ENCODE data around the gene ODC1. TPM values are rescaled to one million over a fixed set of nuclear protein-coding genes. Genes with fewer than 3 reads are reported as not detected.

ODC1 gene
- total and polyA plus RNA-seq, 2 donors (not counting 3 experiments of a cell fraction or from before 2014, with no cell fraction given), result 109 to 132 TPM

DNA sequence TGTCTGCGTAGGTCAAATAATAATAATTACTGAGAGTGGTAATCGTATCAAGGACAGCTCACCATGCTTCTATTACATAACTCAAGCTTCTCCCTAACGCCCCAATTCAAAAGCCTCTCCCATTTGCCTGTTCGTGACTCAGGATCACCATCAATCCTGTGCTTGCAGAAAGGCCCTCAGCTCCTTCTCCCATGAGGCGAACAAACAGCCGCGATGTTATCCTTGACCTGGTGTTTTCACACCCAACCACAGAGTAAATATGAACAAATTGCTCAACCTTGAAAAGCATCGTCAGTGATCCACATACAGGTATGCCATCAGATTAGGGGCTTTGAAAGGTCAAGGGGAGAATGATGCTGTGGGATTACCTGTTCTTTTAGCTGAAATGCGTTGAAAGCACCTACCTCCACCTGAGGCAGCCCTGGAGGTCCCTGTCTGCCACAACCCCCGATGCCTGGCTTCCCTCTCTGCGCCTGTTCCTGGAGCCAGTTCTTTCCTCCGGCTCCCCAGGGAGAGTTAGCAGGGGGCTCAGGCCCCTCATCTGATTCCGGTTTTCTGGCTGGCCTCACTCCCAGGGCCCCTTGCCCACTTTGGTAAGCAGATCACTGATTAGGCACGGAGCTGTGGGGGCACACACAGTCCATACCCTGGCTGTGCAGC, 39.1 kb upstream of the ODC1 start:
- H3K9me1 ChIP-seq (replicated peaks; ENCODE audit: control insufficient read depth, extremely low read depth, insufficient read depth, low read length), result no peaks in the 10 kb centered on the region
- DNase-seq (ENCODE audit: low read depth, low spot score) (no peak), FAIRE-seq (no peak)
- no peak overlapping the region for H3K4me2 ChIP-seq (ENCODE audit: insufficient read depth, low read length)
- H3K27ac ChIP-seq (ENCODE audit: insufficient read depth, low read depth, low read length), result no peak overlapping the region
- H4K20me1 ChIP-seq (replicated peaks; ENCODE audit: control insufficient read depth, extremely low read depth, insufficient read depth, low read length), result no peaks in the 10 kb centered on the region
- ChIA-PET POLR2A (no interaction called here), CTCF (no interaction called here)
- H3K9ac ChIP-seq (replicated peaks; ENCODE audit: extremely low read depth, insufficient read depth, low read length), result no peak overlapping the region
- H3K27me3 ChIP-seq (ENCODE audit: control insufficient read depth in 2 of 2, insufficient read depth in 2 of 2, low read length in 2 of 2), result peaks cover 2 to 19% of the 10 kb centered on the region in 2 experiments
- H3K4me1 ChIP-seq (ENCODE audit: control insufficient read depth, extremely low read depth, insufficient read depth, low read length), result no peaks in the 10 kb centered on the region
- H3K9me3 ChIP-seq (replicated peaks; ENCODE audit: control insufficient read depth, insufficient read depth, low read length), result no peaks in the 10 kb centered on the region
- no peaks in the 10 kb centered on the region for H3K36me3 ChIP-seq (ENCODE audit: control insufficient read depth in 2 of 2, extremely low read depth in 1 of 2, insufficient read depth in 2 of 2, low read length in 2 of 2)
- no peak overlapping the region for H2AFZ ChIP-seq (ENCODE audit: low read depth, low read length)
- H3K79me2 ChIP-seq (ENCODE audit: control insufficient read depth, insufficient read depth, low read length), result no peaks in the 10 kb centered on the region
- TF ChIP-seq MAX (IDR thresholded peaks at IDR 0.05; ENCODE audit: insufficient read depth, insufficient read length) (no peak), JUN (IDR thresholded peaks at IDR 0.05; ENCODE audit: borderline replicate concordance, insufficient read depth, insufficient read length, low read depth) (no peak), MYC (IDR thresholded peaks at IDR 0.05; ENCODE audit: low read depth, low read length) (no peak)
- H3K4me3 ChIP-seq (replicated peaks in 1 of 3; ENCODE audit: insufficient read depth in 1 of 3, low read depth in 1 of 3, low read length in 3 of 3), result no peak overlapping the region
- dilution Hi-C loops (cut with MboI; ENCODE audit: extremely low pct_ligation_motif_present, low sequenced_read_pairs) (no loop called here), intact Hi-C loops (cut with micrococcal nuclease) (no loop called here)
- BruUV-seq (replicated peaks), result no TSS peak

- H3K4me1 ChIP-seq (ENCODE audit: control insufficient read depth, extremely low read depth, insufficient read depth, low read length), result no peaks in the 10 kb centered on the region
- no peak overlapping the region for H3K9ac ChIP-seq (replicated peaks; ENCODE audit: extremely low read depth, insufficient read depth, low read length)
- no peak overlapping the region for H2AFZ ChIP-seq (ENCODE audit: low read depth, low read length)
- H3K4me2 ChIP-seq (ENCODE audit: insufficient read depth, low read length), result no peak overlapping the region
- H3K4me3 ChIP-seq (replicated peaks in 1 of 3; ENCODE audit: insufficient read depth in 1 of 3, low read depth in 1 of 3, low read length in 3 of 3), result no peak overlapping the region
- H3K27ac ChIP-seq (ENCODE audit: insufficient read depth, low read depth, low read length), result no peak overlapping the region
- dilution Hi-C loops (cut with MboI; ENCODE audit: extremely low pct_ligation_motif_present, low sequenced_read_pairs), result no loop called here
- no peaks in the 10 kb centered on the region for H4K20me1 ChIP-seq (replicated peaks; ENCODE audit: control insufficient read depth, extremely low read depth, insufficient read depth, low read length)
- DNase-seq (ENCODE audit: low read depth, low spot score) (no peak), FAIRE-seq (no peak)
- no peaks in the 10 kb centered on the region for H3K36me3 ChIP-seq (ENCODE audit: control insufficient read depth in 2 of 2, extremely low read depth in 1 of 2, insufficient read depth in 2 of 2, low read length in 2 of 2)
- intact Hi-C loops (cut with micrococcal nuclease), result no loop called here
- H3K27me3 ChIP-seq (ENCODE audit: control insufficient read depth in 2 of 2, insufficient read depth in 2 of 2, low read length in 2 of 2), result peaks cover 6 to 19% of the 10 kb centered on the region in 2 experiments
- POLR2A ChIA-PET, result no interaction called here
- CTCF ChIA-PET, result no interaction called here
- H3K9me1 ChIP-seq (replicated peaks; ENCODE audit: control insufficient read depth, extremely low read depth, insufficient read depth, low read length), result no peaks in the 10 kb centered on the region
- no peak for TF ChIP-seq POLR2AphosphoS5 (IDR thresholded peaks at IDR 0.05; ENCODE audit: insufficient read depth, low read depth, low read length)
- no peak for TF ChIP-seq MYC (IDR thresholded peaks at IDR 0.05; ENCODE audit: low read depth, low read length)
- TF ChIP-seq JUN (IDR thresholded peaks at IDR 0.05; ENCODE audit: borderline replicate concordance, insufficient read depth, insufficient read length, low read depth), result no peak
- no peaks in the 10 kb centered on the region for H3K9me3 ChIP-seq (replicated peaks; ENCODE audit: control insufficient read depth, insufficient read depth, low read length)
- no TSS peak for BruUV-seq (replicated peaks)
- no peaks in the 10 kb centered on the region for H3K79me2 ChIP-seq (ENCODE audit: control insufficient read depth, insufficient read depth, low read length)
Observed at GRCh38 chr2:10486601-10487079, 38.5 kb upstream of the ODC1 start.
